Mammary epithelial cell (primary cell): ENCODE measurements around the gene CPXM1.

Source experiments
- EZH2 ChIP-seq: IDR thresholded peaks from 2 replicates; pipeline ENCODE4 v1.6.1; 2012; ENCODE audit warnings: low read length, inconsistent platforms, borderline replicate concordance
- TF ChIP-seq, protein P1 (sequence below), 2 donors: IDR thresholded peaks in 1 of 2; conservative IDR thresholded peaks in 1 of 2; 2 replicates each; pipeline ENCODE4 v1.5.1; 2011 to 2012; ENCODE audit warnings: inconsistent platforms in 2 of 2, low read length in 2 of 2, mild to moderate bottlenecking in 2 of 2, control low read depth in 1 of 2, low read depth in 1 of 2; ENCODE audit not compliant: insufficient read depth in 1 of 2; ENCODE audit errors: extremely low read depth in 1 of 2

GRCh38 chr20:2759143-2759542 is 41.3 kb downstream of the CPXM1 start:
- TF ChIP-seq, protein P1, sequence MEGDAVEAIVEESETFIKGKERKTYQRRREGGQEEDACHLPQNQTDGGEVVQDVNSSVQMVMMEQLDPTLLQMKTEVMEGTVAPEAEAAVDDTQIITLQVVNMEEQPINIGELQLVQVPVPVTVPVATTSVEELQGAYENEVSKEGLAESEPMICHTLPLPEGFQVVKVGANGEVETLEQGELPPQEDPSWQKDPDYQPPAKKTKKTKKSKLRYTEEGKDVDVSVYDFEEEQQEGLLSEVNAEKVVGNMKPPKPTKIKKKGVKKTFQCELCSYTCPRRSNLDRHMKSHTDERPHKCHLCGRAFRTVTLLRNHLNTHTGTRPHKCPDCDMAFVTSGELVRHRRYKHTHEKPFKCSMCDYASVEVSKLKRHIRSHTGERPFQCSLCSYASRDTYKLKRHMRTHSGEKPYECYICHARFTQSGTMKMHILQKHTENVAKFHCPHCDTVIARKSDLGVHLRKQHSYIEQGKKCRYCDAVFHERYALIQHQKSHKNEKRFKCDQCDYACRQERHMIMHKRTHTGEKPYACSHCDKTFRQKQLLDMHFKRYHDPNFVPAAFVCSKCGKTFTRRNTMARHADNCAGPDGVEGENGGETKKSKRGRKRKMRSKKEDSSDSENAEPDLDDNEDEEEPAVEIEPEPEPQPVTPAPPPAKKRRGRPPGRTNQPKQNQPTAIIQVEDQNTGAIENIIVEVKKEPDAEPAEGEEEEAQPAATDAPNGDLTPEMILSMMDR (conservative IDR thresholded peaks at IDR 0.05 in 1 of 2, IDR thresholded peaks at IDR 0.05 in 1 of 2; ENCODE audit: extremely low read depth in 1 of 2, insufficient read depth in 1 of 2, low read depth in 1 of 2, low read length in 2 of 2), result no peak
- TF ChIP-seq EZH2, result no peak
